HepG2 (cell line): ENCODE measurements around the gene DGAT2. TPM values are rescaled to one million over a fixed set of nuclear protein-coding genes. Genes with fewer than 3 reads are reported as not detected.
A peak's percentile ranks its signal among the peaks of the same experiment; 100 is the strongest.

ENCODE experiments used
- ATF1 ChIP-seq: IDR thresholded peaks from 2 replicates; pipeline ENCODE4 v1.6.1; 2016; ENCODE audit warnings: mild to moderate bottlenecking, control low read depth
- CERS6 ChIP-seq: sonication (generic); formaldehyde crosslinking; IDR thresholded peaks from 2 replicates; pipeline ENCODE4 v1.5.0; 2020; ENCODE audit warnings: missing genetic modification reagents
- E2F5 ChIP-seq: sonication (generic); formaldehyde crosslinking; conservative IDR thresholded peaks from 2 replicates; pipeline ENCODE4 v1.4.0; 2020; ENCODE audit warnings: missing genetic modification reagents
- MAX ChIP-seq: IDR thresholded peaks from 2 replicates; pipeline ENCODE4 v1.6.1; 2012; ENCODE audit warnings: inconsistent platforms
- MXD1 ChIP-seq: sonication (generic); formaldehyde crosslinking; IDR thresholded peaks from 2 replicates; pipeline ENCODE4 v1.4.0; 2020; ENCODE audit warnings: mild to moderate bottlenecking, missing genetic modification reagents
- NFIB ChIP-seq: sonication (generic); formaldehyde crosslinking; IDR thresholded peaks from 2 replicates; pipeline ENCODE4 v1.9.0; 2021; ENCODE audit warnings: missing genetic modification reagents, mild to moderate bottlenecking, borderline replicate concordance
- NPAS2 ChIP-seq: sonication (generic); formaldehyde crosslinking; IDR thresholded peaks from 2 replicates; pipeline ENCODE4 v1.8.0; 2022; ENCODE audit warnings: mild to moderate bottlenecking, missing genetic modification reagents, borderline replicate concordance
- RFX3 ChIP-seq: IDR thresholded peaks from 2 replicates; pipeline ENCODE4 v1.6.1; 2016; ENCODE audit warnings: missing biosample characterization, missing genetic modification reagents
- SRSF4 ChIP-seq: fragments of 200-400 bp; formaldehyde crosslinking; IDR thresholded peaks from one replicate; pipeline ENCODE4 v1.6.1; 2018; ENCODE audit warnings: mild to moderate bottlenecking, low read depth, low read length, moderate library complexity; ENCODE audit not compliant: poor library complexity, severe bottlenecking
- TEAD2 ChIP-seq: sonication (generic); formaldehyde crosslinking; IDR thresholded peaks from 2 replicates; pipeline ENCODE4 v1.9.0; 2021; ENCODE audit warnings: missing genetic modification reagents
- ZBTB14 ChIP-seq: sonication (generic); formaldehyde crosslinking; IDR thresholded peaks from 2 replicates; pipeline ENCODE4 v1.4.0; 2020; ENCODE audit warnings: missing genetic modification reagents
- ZFP36 ChIP-seq: fragments of 150-350 bp; IDR thresholded peaks from 2 replicates; pipeline ENCODE4 v1.6.1; 2018; ENCODE audit warnings: borderline replicate concordance, low read length, low read depth; ENCODE audit not compliant: partially characterized antibody
- ZNF318 ChIP-seq: sonication (generic); formaldehyde crosslinking; IDR thresholded peaks from 2 replicates; pipeline ENCODE4 v1.4.0; 2020; ENCODE audit warnings: mild to moderate bottlenecking, missing genetic modification reagents
- ZNF34 ChIP-seq: sonication (generic); formaldehyde crosslinking; IDR thresholded peaks from 2 replicates; pipeline ENCODE4 v1.4.0; 2020; ENCODE audit warnings: mild to moderate bottlenecking, missing genetic modification reagents, borderline replicate concordance
- ZNF703 ChIP-seq: sonication (generic); formaldehyde crosslinking; IDR thresholded peaks from 2 replicates; pipeline ENCODE4 v1.5.1; 2020; ENCODE audit warnings: missing genetic modification reagents, mild to moderate bottlenecking, moderate library complexity, borderline replicate concordance
- ZSCAN20 ChIP-seq: sonication (generic); formaldehyde crosslinking; IDR thresholded peaks from 2 replicates; pipeline ENCODE4 v1.4.0; 2020; ENCODE audit warnings: missing genetic modification reagents, mild to moderate bottlenecking, borderline replicate concordance
- polyA plus RNA-seq, 8 experiments: library from polyadenylated mRNA; depleted of rRNA in 3 of 8; stranded (reverse) in 7 of 8; unstranded in 1 of 8; fragments of >200 nt; fragmentation: Illumina TruSeq in 4 of 8; extraction: Trizol in 4 of 8; gene quantifications; 2 replicates each; pipeline versions ENCODE4 v1.2.1 to v1.2.3, GENCODE V29; 2011 to 2016; ENCODE audit warnings: low read depth in 4 of 8, missing spikeins in 1 of 8, mixed read lengths in 1 of 8; ENCODE audit not compliant: insufficient read depth in 1 of 8
- total RNA-seq, 5 experiments: library from RNA; depleted of rRNA; stranded (reverse); fragments of >200 nt; fragmentation: Illumina TruSeq; extraction: Trizol; gene quantifications; 2 replicates each; pipeline ENCODE4 v1.2.3, GENCODE V29; 2016; ENCODE audit warnings: low read depth in 1 of 5

DGAT2 gene
- total and polyA plus RNA-seq, 2 of the 13 experiments (the other 11 are each of a cell fraction or from before 2014, with no cell fraction given), result 39.0 to 65.6 TPM

GRCh38 chr11:75768112-75768908, at the start of gene DGAT2 (continued):
- TF ChIP-seq TEAD2 (CRISPR knock-in tag) (peak; percentile 71; the same call in 1 of the 2 replicates), MAX (peak; percentile 98), NPAS2 (CRISPR knock-in tag) (no peak), RFX3 (no peak), ZNF703 (CRISPR knock-in tag) (peak; percentile 97), ZSCAN20 (0 out of 2 replicates have a peak, but pooled peaks have one; percentile 62), MXD1 (CRISPR knock-in tag) (peak; percentile 40; the same call in 1 of the 2 replicates), ATF1 (CRISPR knock-in tag) (no peak), SRSF4 (no peak), ZNF318 (CRISPR knock-in tag) (no peak), E2F5 (CRISPR knock-in tag) (peak; percentile 53; the same call in 1 of the 2 replicates), ZNF34 (no peak), CERS6 (CRISPR knock-in tag) (peak; percentile 72; the same call in 1 of the 2 replicates), NFIB (CRISPR knock-in tag) (no peak), ZBTB14 (CRISPR knock-in tag) (0 out of 2 replicates have a peak, but pooled peaks have one; percentile 36), ZFP36 (no peak)
